ENCODE results near the gene NR6A1.
A peak's percentile ranks its signal among the peaks of the same experiment; 100 is the strongest.

Gene NR6A1

DNA sequence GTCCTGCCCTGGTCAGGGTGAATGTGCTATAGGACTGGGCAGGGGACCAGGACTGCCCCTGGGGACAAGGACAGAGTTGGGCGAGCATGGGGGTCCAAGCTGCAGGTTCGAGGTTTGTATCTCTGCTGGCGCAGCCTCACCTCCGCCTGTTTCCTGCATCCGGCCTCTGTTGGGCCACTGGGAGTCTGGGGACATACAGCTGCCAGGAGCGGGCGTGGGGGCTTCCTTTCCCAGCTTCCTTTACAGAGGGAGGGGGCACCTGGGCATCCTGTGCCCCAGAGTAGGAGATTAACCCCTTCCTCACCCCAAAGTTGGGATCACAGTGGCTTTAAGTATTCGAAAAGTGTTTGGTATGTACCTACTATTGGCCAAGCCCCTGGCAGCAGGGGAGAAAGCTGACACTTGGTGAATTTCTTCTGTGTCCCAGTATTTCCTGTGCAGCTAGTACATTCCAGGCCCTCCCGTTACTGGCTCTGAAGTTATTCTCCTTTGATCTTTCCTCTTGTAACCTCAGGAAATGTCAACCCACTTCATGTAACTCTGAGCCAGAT, 24.8 kb upstream of the NR6A1 start:
- DNase-seq (ENCODE audit: low read depth, low spot score) = no peak
- no peak for TF ChIP-seq SUZ12 (IDR thresholded peaks at IDR 0.05; ENCODE audit: extremely low read depth, insufficient read depth, insufficient read length)
- TF ChIP-seq ZNF274 (IDR thresholded peaks at IDR 0.05; ENCODE audit: low read depth, low read length) = no peak
- Histone ChIP-seq H3K9ac (ENCODE audit: insufficient read length, low read depth) (no peak overlapping the region), H3K27me3 (ENCODE audit: insufficient read depth, insufficient read length) (no peaks in the 10 kb centered on the region), H3K9me3 (ENCODE audit: insufficient read depth, low read length) (no peaks in the 10 kb centered on the region), H3K4me3 (ENCODE audit: insufficient read length, low read depth) (no peak overlapping the region), H3K36me3 (ENCODE audit: insufficient read depth, insufficient read length, low read length) (peaks cover 23% of the 10 kb centered on the region), H3K4me1 (ENCODE audit: insufficient read depth, insufficient read length) (peaks cover 17% of the 10 kb centered on the region)

GRCh38 chr9:124794902-124795491, 23.9 kb upstream of the NR6A1 start:
- H3K9ac ChIP-seq (ENCODE audit: insufficient read length, low read depth) = no peak overlapping the region
- DNase-seq (ENCODE audit: low read depth, low spot score) = no peak
- no peak overlapping the region for H3K4me3 ChIP-seq (ENCODE audit: insufficient read length, low read depth)
- no peaks in the 10 kb centered on the region for H3K9me3 ChIP-seq (ENCODE audit: insufficient read depth, low read length)
- TF ChIP-seq YY1 (IDR thresholded peaks at IDR 0.05; ENCODE audit: insufficient read depth, insufficient read length) (no peak), SUZ12 (IDR thresholded peaks at IDR 0.05; ENCODE audit: extremely low read depth, insufficient read depth, insufficient read length) (no peak), ZNF274 (IDR thresholded peaks at IDR 0.05; ENCODE audit: low read depth, low read length) (no peak)
- H3K36me3 ChIP-seq (ENCODE audit: insufficient read depth, insufficient read length, low read length) = peaks cover 23% of the 10 kb centered on the region
- H3K4me1 ChIP-seq (ENCODE audit: insufficient read depth, insufficient read length) = peaks cover 17% of the 10 kb centered on the region
- H3K27me3 ChIP-seq (ENCODE audit: insufficient read depth, insufficient read length) = no peaks in the 10 kb centered on the region

GRCh38 chr9:124793015-124793541, 22.0 kb upstream of the NR6A1 start:
- Histone ChIP-seq H3K9ac (ENCODE audit: insufficient read length, low read depth) (peak overlapping the region; percentile 44), H3K4me3 (ENCODE audit: insufficient read length, low read depth) (no peak overlapping the region), H3K4me1 (ENCODE audit: insufficient read depth, insufficient read length) (peaks cover 15% of the 10 kb centered on the region), H3K9me3 (ENCODE audit: insufficient read depth, low read length) (no peaks in the 10 kb centered on the region), H3K27me3 (ENCODE audit: insufficient read depth, insufficient read length) (no peaks in the 10 kb centered on the region), H3K36me3 (ENCODE audit: insufficient read depth, insufficient read length, low read length) (peaks cover 23% of the 10 kb centered on the region)
- DNase-seq (ENCODE audit: low read depth, low spot score) = no peak
- no peak for TF ChIP-seq YY1 (IDR thresholded peaks at IDR 0.05; ENCODE audit: insufficient read depth, insufficient read length)
- no peak for TF ChIP-seq SUZ12 (IDR thresholded peaks at IDR 0.05; ENCODE audit: extremely low read depth, insufficient read depth, insufficient read length)
- no peak for TF ChIP-seq ZNF274 (IDR thresholded peaks at IDR 0.05; ENCODE audit: low read depth, low read length)

GRCh38 chr9:124792257-124793014, 21.3 kb upstream of the NR6A1 start:
- Histone ChIP-seq H3K9ac (ENCODE audit: insufficient read length, low read depth) (peak overlapping the region; percentile 57), H3K4me3 (ENCODE audit: insufficient read length, low read depth) (no peak overlapping the region), H3K9me3 (ENCODE audit: insufficient read depth, low read length) (no peaks in the 10 kb centered on the region), H3K36me3 (ENCODE audit: insufficient read depth, insufficient read length, low read length) (peaks cover 28% of the 10 kb centered on the region), H3K4me1 (ENCODE audit: insufficient read depth, insufficient read length) (peaks cover 15% of the 10 kb centered on the region), H3K27me3 (ENCODE audit: insufficient read depth, insufficient read length) (no peaks in the 10 kb centered on the region)
- TF ChIP-seq SUZ12 (IDR thresholded peaks at IDR 0.05; ENCODE audit: extremely low read depth, insufficient read depth, insufficient read length) (no peak), ZNF274 (IDR thresholded peaks at IDR 0.05; ENCODE audit: low read depth, low read length) (no peak), YY1 (IDR thresholded peaks at IDR 0.05; ENCODE audit: insufficient read depth, insufficient read length) (no peak)
- DNase-seq (ENCODE audit: low read depth, low spot score) = no peak

DNA sequence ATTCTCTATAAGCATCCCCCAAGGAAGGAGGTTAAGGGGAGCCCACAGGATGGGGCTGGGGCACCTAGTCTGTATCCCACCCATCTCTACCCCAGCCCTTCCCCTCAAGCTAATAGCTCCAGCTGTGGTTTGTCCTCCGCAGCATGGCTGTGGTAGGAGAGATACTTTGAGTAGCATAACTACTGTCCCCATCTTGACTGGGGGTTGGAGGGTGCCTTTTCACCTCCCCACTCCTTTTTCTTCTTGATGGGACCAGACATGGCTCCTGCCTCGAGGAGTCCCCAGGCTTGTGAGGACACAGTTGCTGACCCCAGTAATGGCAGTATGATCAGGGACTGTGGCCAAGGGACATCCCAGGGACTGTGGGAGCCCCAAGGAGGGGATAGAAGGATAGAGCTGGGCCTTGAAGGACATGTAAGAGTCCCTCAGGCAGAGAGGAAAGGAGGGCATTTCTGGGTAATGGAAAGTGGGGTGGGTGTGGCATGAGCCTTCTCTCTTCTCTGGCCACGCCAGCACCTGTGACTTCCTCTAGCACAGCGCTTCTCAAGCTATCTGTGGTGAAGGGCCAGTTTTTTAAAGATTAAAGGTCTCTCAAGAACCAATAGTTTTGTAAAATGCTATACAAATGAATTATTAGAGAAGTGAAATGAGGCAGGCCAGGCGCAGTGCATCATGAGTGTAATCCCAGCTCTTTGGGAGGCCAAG, 19.8 kb upstream of the NR6A1 start:
- no peak for DNase-seq (ENCODE audit: low read depth, low spot score)
- Histone ChIP-seq H3K9ac (ENCODE audit: insufficient read length, low read depth) (no peak overlapping the region), H3K27me3 (ENCODE audit: insufficient read depth, insufficient read length) (no peaks in the 10 kb centered on the region), H3K36me3 (ENCODE audit: insufficient read depth, insufficient read length, low read length) (peaks cover 35% of the 10 kb centered on the region), H3K4me3 (ENCODE audit: insufficient read length, low read depth) (no peak overlapping the region), H3K4me1 (ENCODE audit: insufficient read depth, insufficient read length) (peaks cover 15% of the 10 kb centered on the region), H3K9me3 (ENCODE audit: insufficient read depth, low read length) (no peaks in the 10 kb centered on the region)
- TF ChIP-seq ZNF274 (IDR thresholded peaks at IDR 0.05; ENCODE audit: low read depth, low read length) (no peak), SUZ12 (IDR thresholded peaks at IDR 0.05; ENCODE audit: extremely low read depth, insufficient read depth, insufficient read length) (no peak), YY1 (IDR thresholded peaks at IDR 0.05; ENCODE audit: insufficient read depth, insufficient read length) (no peak)

GRCh38 chr9:124790301-124790700, 19.2 kb upstream of the NR6A1 start:
- Histone ChIP-seq H3K4me3 (ENCODE audit: insufficient read length, low read depth) (no peak overlapping the region), H3K9me3 (ENCODE audit: insufficient read depth, low read length) (no peaks in the 10 kb centered on the region), H3K9ac (ENCODE audit: insufficient read length, low read depth) (peak overlapping the region; percentile 13), H3K4me1 (ENCODE audit: insufficient read depth, insufficient read length) (peaks cover 13% of the 10 kb centered on the region), H3K36me3 (ENCODE audit: insufficient read depth, insufficient read length, low read length) (peaks cover 35% of the 10 kb centered on the region), H3K27me3 (ENCODE audit: insufficient read depth, insufficient read length) (no peaks in the 10 kb centered on the region)
- no peak for DNase-seq (ENCODE audit: low read depth, low spot score)
- TF ChIP-seq ZNF274 (IDR thresholded peaks at IDR 0.05; ENCODE audit: low read depth, low read length) (no peak), YY1 (IDR thresholded peaks at IDR 0.05; ENCODE audit: insufficient read depth, insufficient read length) (no peak), SUZ12 (IDR thresholded peaks at IDR 0.05; ENCODE audit: extremely low read depth, insufficient read depth, insufficient read length) (no peak)
